WI38 (cell line): ENCODE measurements around the gene NEK6.

Experiments
- H3K4me3 ChIP-seq: 2 replicates; pipeline ENCODE4 v1.5.1; 2011; ENCODE audit warnings: low read depth, mild to moderate bottlenecking, control low read depth, low read length
- CTCF ChIP-seq: IDR thresholded peaks from 2 replicates; pipeline ENCODE4 v1.5.1; 2012; ENCODE audit warnings: low read depth, mild to moderate bottlenecking, control low read depth, low read length

NEK6 gene

GRCh38 chr9:124263213-124263612, 5.5 kb downstream of the NEK6 start:
- TF ChIP-seq CTCF: no peak
- H3K4me3 ChIP-seq: peak overlapping the region; percentile 50

GRCh38 chr9:124263800-124264426, 6.2 kb downstream of the NEK6 start:
- no peak overlapping the region for H3K4me3 ChIP-seq
- TF ChIP-seq CTCF: no peak

GRCh38 chr9:124264823-124265233, 7.1 kb downstream of the NEK6 start:
- TF ChIP-seq CTCF: no peak
- H3K4me3 ChIP-seq: no peak overlapping the region

- H3K4me3 ChIP-seq: no peak overlapping the region
- no peak for TF ChIP-seq CTCF
These were observed 7.8 kb downstream of the NEK6 start for GRCh38 chr9:124265551-124265950.

GRCh38 chr9:124266139-124266825, 8.5 kb downstream of the NEK6 start:
- TF ChIP-seq CTCF: no peak
- H3K4me3 ChIP-seq: no peak overlapping the region

GRCh38 chr9:124266826-124267201, 9.1 kb downstream of the NEK6 start:
- no peak for TF ChIP-seq CTCF
- peak overlapping the region; percentile 32 for H3K4me3 ChIP-seq

GRCh38 chr9:124267271-124267807, 9.6 kb downstream of the NEK6 start:
- no peak for TF ChIP-seq CTCF
- peak overlapping the region; percentile 32 for H3K4me3 ChIP-seq
